ENCODE data around the gene NEO1.

Gene NEO1

DNA sequence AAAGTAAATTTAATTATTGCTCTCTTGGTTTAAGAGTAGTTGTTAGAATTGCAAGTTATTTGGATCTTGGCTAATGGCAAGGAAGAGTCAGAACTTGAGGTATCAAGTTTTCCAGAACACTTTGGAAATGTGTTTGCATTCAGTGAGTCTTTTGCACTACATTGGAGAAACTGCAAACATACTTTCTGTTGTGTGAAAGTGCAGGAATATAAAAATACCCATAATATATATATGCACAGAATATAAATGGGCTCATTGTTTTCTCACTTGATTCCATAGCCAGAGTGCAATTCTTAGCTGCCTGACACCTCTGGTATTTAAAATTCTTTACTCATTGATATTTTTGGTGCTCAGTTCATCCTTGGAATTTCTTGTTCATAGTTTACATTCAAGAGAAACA, 223.6 kb downstream of the NEO1 start:
- H3K27me3 ChIP-seq (ENCODE audit: low read length): no peaks in the 10 kb centered on the region
- no peaks in the 10 kb centered on the region for H3K9me2 ChIP-seq (replicated peaks; ENCODE audit: insufficient read depth, low read length)
- no peak overlapping the region for H3K27ac ChIP-seq (ENCODE audit: low read depth, low read length)
- H3K36me3 ChIP-seq (ENCODE audit: low read length): no peaks in the 10 kb centered on the region
- no peak overlapping the region for H3K9ac ChIP-seq (ENCODE audit: low read length)
- TF ChIP-seq, protein P1, sequence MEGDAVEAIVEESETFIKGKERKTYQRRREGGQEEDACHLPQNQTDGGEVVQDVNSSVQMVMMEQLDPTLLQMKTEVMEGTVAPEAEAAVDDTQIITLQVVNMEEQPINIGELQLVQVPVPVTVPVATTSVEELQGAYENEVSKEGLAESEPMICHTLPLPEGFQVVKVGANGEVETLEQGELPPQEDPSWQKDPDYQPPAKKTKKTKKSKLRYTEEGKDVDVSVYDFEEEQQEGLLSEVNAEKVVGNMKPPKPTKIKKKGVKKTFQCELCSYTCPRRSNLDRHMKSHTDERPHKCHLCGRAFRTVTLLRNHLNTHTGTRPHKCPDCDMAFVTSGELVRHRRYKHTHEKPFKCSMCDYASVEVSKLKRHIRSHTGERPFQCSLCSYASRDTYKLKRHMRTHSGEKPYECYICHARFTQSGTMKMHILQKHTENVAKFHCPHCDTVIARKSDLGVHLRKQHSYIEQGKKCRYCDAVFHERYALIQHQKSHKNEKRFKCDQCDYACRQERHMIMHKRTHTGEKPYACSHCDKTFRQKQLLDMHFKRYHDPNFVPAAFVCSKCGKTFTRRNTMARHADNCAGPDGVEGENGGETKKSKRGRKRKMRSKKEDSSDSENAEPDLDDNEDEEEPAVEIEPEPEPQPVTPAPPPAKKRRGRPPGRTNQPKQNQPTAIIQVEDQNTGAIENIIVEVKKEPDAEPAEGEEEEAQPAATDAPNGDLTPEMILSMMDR (IDR thresholded peaks at IDR 0.05; ENCODE audit: insufficient read depth, low read length, poor library complexity, severe bottlenecking): no peak
- no peak for TF ChIP-seq EZH2phosphoT487 (conservative IDR thresholded peaks at IDR 0.05; ENCODE audit: low read length)
- H3K4me2 ChIP-seq (ENCODE audit: low read depth, low read length, poor library complexity, severe bottlenecking): no peak overlapping the region
- no peak overlapping the region for H3K4me3 ChIP-seq (ENCODE audit: insufficient read depth, low read length, poor library complexity, severe bottlenecking)
- no peaks in the 10 kb centered on the region for H3K79me2 ChIP-seq (ENCODE audit: insufficient read depth, low read length)
- no peaks in the 10 kb centered on the region for H3F3A ChIP-seq (ENCODE audit: insufficient read depth)
- H3K9me3 ChIP-seq (ENCODE audit: insufficient read depth, low read length): no peaks in the 10 kb centered on the region
- H4K20me1 ChIP-seq (ENCODE audit: low read depth, low read length): no peaks in the 10 kb centered on the region
- H2AFZ ChIP-seq (ENCODE audit: low read depth, low read length, severe bottlenecking): no peak overlapping the region

DNA sequence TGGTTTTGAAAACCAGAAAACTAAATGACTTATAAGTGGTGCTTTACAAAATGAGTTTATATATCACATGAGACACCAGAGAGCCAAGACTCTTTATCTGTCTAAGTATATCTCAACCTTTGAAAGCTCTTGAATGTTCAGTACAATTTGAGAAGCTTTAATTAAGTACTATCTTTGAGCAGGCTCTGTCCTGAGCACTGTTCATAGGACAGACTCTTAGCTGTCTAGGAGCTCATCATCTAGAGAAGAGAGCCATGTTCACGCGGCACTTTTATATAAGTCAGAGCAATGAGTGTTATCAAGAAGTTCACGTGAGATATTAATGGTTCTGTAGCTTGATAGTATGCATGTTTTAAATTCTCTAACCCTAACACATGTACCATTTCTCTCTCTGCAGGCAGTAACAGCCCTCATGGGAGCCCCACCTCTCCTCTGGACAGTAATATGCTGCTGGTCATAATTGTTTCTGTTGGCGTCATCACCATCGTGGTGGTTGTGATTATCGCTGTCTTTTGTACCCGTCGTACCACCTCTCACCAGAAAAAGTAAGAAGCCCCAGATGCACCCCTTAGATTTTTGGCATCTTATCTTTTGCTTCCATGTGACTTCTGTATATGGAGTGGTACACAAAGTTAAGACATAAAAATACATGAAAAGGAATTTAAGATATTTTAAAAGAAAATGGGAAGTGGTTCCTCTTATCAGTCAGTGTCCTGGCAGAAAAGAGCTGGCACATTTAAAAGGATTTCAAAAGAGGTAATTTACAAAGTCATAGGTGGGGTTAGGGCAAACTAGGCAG, 230.5 kb downstream of the NEO1 start:
- no peaks in the 10 kb centered on the region for H3K27me3 ChIP-seq (ENCODE audit: low read length)
- H3F3A ChIP-seq (ENCODE audit: insufficient read depth): no peaks in the 10 kb centered on the region
- no peak overlapping the region for H2AFZ ChIP-seq (ENCODE audit: low read depth, low read length, severe bottlenecking)
- H4K20me1 ChIP-seq (ENCODE audit: low read depth, low read length): no peaks in the 10 kb centered on the region
- no peaks in the 10 kb centered on the region for H3K79me2 ChIP-seq (ENCODE audit: insufficient read depth, low read length)
- H3K4me2 ChIP-seq (ENCODE audit: low read depth, low read length, poor library complexity, severe bottlenecking): no peak overlapping the region
- H3K4me3 ChIP-seq (ENCODE audit: insufficient read depth, low read length, poor library complexity, severe bottlenecking): no peak overlapping the region
- TF ChIP-seq EZH2phosphoT487 (conservative IDR thresholded peaks at IDR 0.05; ENCODE audit: low read length): no peak
- TF ChIP-seq, protein P1 (IDR thresholded peaks at IDR 0.05; ENCODE audit: insufficient read depth, low read length, poor library complexity, severe bottlenecking): no peak
- no peaks in the 10 kb centered on the region for H3K9me3 ChIP-seq (ENCODE audit: insufficient read depth, low read length)
- no peaks in the 10 kb centered on the region for H3K9me2 ChIP-seq (replicated peaks; ENCODE audit: insufficient read depth, low read length)
- no peak overlapping the region for H3K27ac ChIP-seq (ENCODE audit: low read depth, low read length)
- no peak overlapping the region for H3K9ac ChIP-seq (ENCODE audit: low read length)
- H3K36me3 ChIP-seq (ENCODE audit: low read length): no peaks in the 10 kb centered on the region

GRCh38 chr15:73283366-73283962, 231.2 kb downstream of the NEO1 start:
- H3K27me3 ChIP-seq (ENCODE audit: low read length): no peaks in the 10 kb centered on the region
- H3K4me3 ChIP-seq (ENCODE audit: insufficient read depth, low read length, poor library complexity, severe bottlenecking): no peak overlapping the region
- H3K27ac ChIP-seq (ENCODE audit: low read depth, low read length): no peak overlapping the region
- no peaks in the 10 kb centered on the region for H3K36me3 ChIP-seq (ENCODE audit: low read length)
- no peaks in the 10 kb centered on the region for H3K9me2 ChIP-seq (replicated peaks; ENCODE audit: insufficient read depth, low read length)
- H3K79me2 ChIP-seq (ENCODE audit: insufficient read depth, low read length): no peaks in the 10 kb centered on the region
- no peaks in the 10 kb centered on the region for H3F3A ChIP-seq (ENCODE audit: insufficient read depth)
- no peaks in the 10 kb centered on the region for H3K9me3 ChIP-seq (ENCODE audit: insufficient read depth, low read length)
- H3K4me2 ChIP-seq (ENCODE audit: low read depth, low read length, poor library complexity, severe bottlenecking): no peak overlapping the region
- TF ChIP-seq, protein P1 (IDR thresholded peaks at IDR 0.05; ENCODE audit: insufficient read depth, low read length, poor library complexity, severe bottlenecking): no peak
- no peak for TF ChIP-seq EZH2phosphoT487 (conservative IDR thresholded peaks at IDR 0.05; ENCODE audit: low read length)
- no peak overlapping the region for H2AFZ ChIP-seq (ENCODE audit: low read depth, low read length, severe bottlenecking)
- no peaks in the 10 kb centered on the region for H4K20me1 ChIP-seq (ENCODE audit: low read depth, low read length)
- no peak overlapping the region for H3K9ac ChIP-seq (ENCODE audit: low read length)
